Left ventricle myocardium inferior (tissue), 1 donor: ENCODE results near the gene SMPX. TPM values are rescaled to one million over a fixed set of nuclear protein-coding genes. Genes with fewer than 3 reads are reported as not detected.

Source experiments
- DNase-seq: peaks from one replicate; pipeline ENCODE4 v3.0.0-alpha.2; 2020
- H3K27ac ChIP-seq: fragments of 200-600 bp; replicated peaks from 2 replicates; pipeline ENCODE4 v1.8.0; 2021
- H3K27me3 ChIP-seq: fragments of 200-600 bp; 2 replicates; pipeline ENCODE4 v1.8.0; 2021; ENCODE audit warnings: low read depth
- H3K36me3 ChIP-seq: fragments of 200-600 bp; 2 replicates; pipeline ENCODE4 v1.8.0; 2021
- H3K4me1 ChIP-seq: fragments of 200-600 bp; 2 replicates; pipeline ENCODE4 v1.8.0; 2021
- H3K4me3 ChIP-seq: fragments of 200-600 bp; 2 replicates; pipeline ENCODE4 v1.8.0; 2021; ENCODE audit warnings: mild to moderate bottlenecking, moderate library complexity
- H3K9me3 ChIP-seq: fragments of 200-600 bp; replicated peaks from 2 replicates; pipeline ENCODE4 v1.8.0; 2021
- intact Hi-C: fragments of 100-400 bp; cut with micrococcal nuclease; formaldehyde crosslinking; loops from one replicate; pipeline ENCODE4 v1.11.0; 2022
- total RNA-seq: library from RNA; stranded (reverse); fragmentation: NEBNext Ultra II Directional; extraction: Animal tissue kit (Norgen Biotek cat#: 25700); gene quantifications from one replicate; pipeline ENCODE4 v1.2.1, GENCODE V29; 2021
- TF ChIP-seq, protein P1 (sequence below): fragments of 200-600 bp; IDR thresholded peaks from 2 replicates; pipeline ENCODE4 v1.8.0; 2021; ENCODE audit warnings: antibody characterized with exemption, mild to moderate bottlenecking, borderline replicate concordance
- donor health status: DM: no; HTN: yes; CAD: no; lungs with severe emphysema.

Gene SMPX
- total RNA-seq, 1 donor from 2014 or later: 726 TPM

- intact Hi-C loops: no loop called here
- peaks cover 26% of the 10 kb centered on the region for H3K27me3 ChIP-seq
These were observed 99.2 kb downstream of the SMPX start for GRCh38 chrX:21658746-21659145.

GRCh38 chrX:21658152-21658737, 99.7 kb downstream of the SMPX start, which contains the start of gene KLHL34:
Gene KLHL34 (minus strand): TSS chrX:21658330. CDS start chrX:21657788, 542 bp downstream.
- Histone ChIP-seq H3K4me3 (peak within 1 kb of the TSS; percentile 62), H3K27me3 (peaks cover 26% of the 10 kb centered on the region), H3K4me1 (no peaks in the 10 kb centered on the region), H3K27ac (peak within 1 kb of the TSS; percentile 82), H3K9me3 (no peaks in the 10 kb centered on the region), H3K36me3 (no peaks in the 10 kb centered on the region)
- TF ChIP-seq, protein P1, sequence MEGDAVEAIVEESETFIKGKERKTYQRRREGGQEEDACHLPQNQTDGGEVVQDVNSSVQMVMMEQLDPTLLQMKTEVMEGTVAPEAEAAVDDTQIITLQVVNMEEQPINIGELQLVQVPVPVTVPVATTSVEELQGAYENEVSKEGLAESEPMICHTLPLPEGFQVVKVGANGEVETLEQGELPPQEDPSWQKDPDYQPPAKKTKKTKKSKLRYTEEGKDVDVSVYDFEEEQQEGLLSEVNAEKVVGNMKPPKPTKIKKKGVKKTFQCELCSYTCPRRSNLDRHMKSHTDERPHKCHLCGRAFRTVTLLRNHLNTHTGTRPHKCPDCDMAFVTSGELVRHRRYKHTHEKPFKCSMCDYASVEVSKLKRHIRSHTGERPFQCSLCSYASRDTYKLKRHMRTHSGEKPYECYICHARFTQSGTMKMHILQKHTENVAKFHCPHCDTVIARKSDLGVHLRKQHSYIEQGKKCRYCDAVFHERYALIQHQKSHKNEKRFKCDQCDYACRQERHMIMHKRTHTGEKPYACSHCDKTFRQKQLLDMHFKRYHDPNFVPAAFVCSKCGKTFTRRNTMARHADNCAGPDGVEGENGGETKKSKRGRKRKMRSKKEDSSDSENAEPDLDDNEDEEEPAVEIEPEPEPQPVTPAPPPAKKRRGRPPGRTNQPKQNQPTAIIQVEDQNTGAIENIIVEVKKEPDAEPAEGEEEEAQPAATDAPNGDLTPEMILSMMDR: no peak
- intact Hi-C loops: no loop called here
- peak; percentile 24 for DNase-seq

More at GRCh38 chrX:21658746-21659145, 99.2 kb downstream of the SMPX start:
- H3K4me3 ChIP-seq: peak overlapping the region; percentile 62
- DNase-seq: no peak
- H3K27ac ChIP-seq: peak overlapping the region; percentile 82
- no peaks in the 10 kb centered on the region for H3K9me3 ChIP-seq
- TF ChIP-seq, protein P1: no peak
- no peaks in the 10 kb centered on the region for H3K4me1 ChIP-seq
- no peaks in the 10 kb centered on the region for H3K36me3 ChIP-seq

GRCh38 chrX:21657318-21658151, 100.4 kb downstream of the SMPX start:
- TF ChIP-seq, protein P1: no peak
- H3K27me3 ChIP-seq: peaks cover 26% of the 10 kb centered on the region
- peak overlapping the region; percentile 62 for H3K4me3 ChIP-seq
- DNase-seq: no peak
- no peaks in the 10 kb centered on the region for H3K9me3 ChIP-seq
- intact Hi-C loops: no loop called here
- H3K4me1 ChIP-seq: no peaks in the 10 kb centered on the region
- H3K36me3 ChIP-seq: no peaks in the 10 kb centered on the region
- H3K27ac ChIP-seq: peak overlapping the region; percentile 82

GRCh38 chrX:21656587-21657317, 101.2 kb downstream of the SMPX start:
- TF ChIP-seq, protein P1: no peak
- no peaks in the 10 kb centered on the region for H3K9me3 ChIP-seq
- H3K27me3 ChIP-seq: peaks cover 26% of the 10 kb centered on the region
- no peaks in the 10 kb centered on the region for H3K4me1 ChIP-seq
- intact Hi-C loops: no loop called here
- H3K4me3 ChIP-seq: peak overlapping the region; percentile 38
- H3K36me3 ChIP-seq: no peaks in the 10 kb centered on the region
- H3K27ac ChIP-seq: no peak overlapping the region
- DNase-seq: no peak

Other genes starting within 250 kb of the SMPX start
- 4.7 TPM for gene KLHL34, start 99.8 kb downstream of the SMPX start, total RNA-seq
- 9.4 TPM for gene MBTPS2, start 81.5 kb upstream of the SMPX start, total RNA-seq
- gene YY2, start 97.9 kb upstream of the SMPX start, total RNA-seq: 0.30 TPM
- gene SMS, start 182.6 kb upstream of the SMPX start, total RNA-seq: 46.8 TPM